Lung (tissue), 12 donors: Measurements from ENCODE around the gene ADM. TPM values are rescaled to one million over a fixed set of nuclear protein-coding genes. Genes with fewer than 3 reads are reported as not detected.

Experiments used
- ATAC-seq: fragments of 200-7000 bp; cut with Tn5 transposase; one replicate; pipeline ENCODE4 v1.9.1; 2020; ENCODE audit warnings: moderate number of reproducible peaks; ENCODE audit not compliant: insufficient read depth, low FRiP score
- DNase-seq, 3 donors: peaks; one replicate each; pipeline ENCODE4 v3.0.0-alpha.2; 2013 to 2017
- H3K27ac ChIP-seq, 2 donors: one replicate each; pipeline ENCODE4 v1.5.1; 2013; ENCODE audit warnings: mild to moderate bottlenecking in 2 of 2, moderate library complexity in 2 of 2, control low read depth in 1 of 2, inconsistent platforms in 1 of 2, low read depth in 1 of 2, low read length in 1 of 2
- H3K27me3 ChIP-seq, 3 donors: one replicate each; pipeline ENCODE4 v1.5.1; 2013; ENCODE audit warnings: low read length in 2 of 3; ENCODE audit not compliant: control insufficient read depth in 3 of 3, insufficient read depth in 3 of 3
- H3K36me3 ChIP-seq, 4 donors: one replicate each; pipeline ENCODE4 v1.5.1; 2013; ENCODE audit warnings: low read length in 4 of 4, mild to moderate bottlenecking in 1 of 4, moderate library complexity in 1 of 4; ENCODE audit not compliant: control insufficient read depth in 4 of 4, insufficient read depth in 4 of 4
- H3K4me1 ChIP-seq, 5 donors: one replicate each; pipeline ENCODE4 v1.5.1; 2013; ENCODE audit warnings: low read length in 5 of 5, mild to moderate bottlenecking in 2 of 5, moderate library complexity in 1 of 5; ENCODE audit not compliant: control insufficient read depth in 5 of 5, insufficient read depth in 5 of 5
- H3K4me3 ChIP-seq: one replicate; pipeline ENCODE4 v1.5.1; 2013; ENCODE audit warnings: mild to moderate bottlenecking, control low read depth, moderate library complexity
- H3K9ac ChIP-seq, 2 donors: one replicate each; pipeline ENCODE4 v1.5.1; 2013; ENCODE audit warnings: low read length in 2 of 2, control low read depth in 1 of 2; ENCODE audit not compliant: insufficient read depth in 1 of 2
- H3K9me3 ChIP-seq, 4 donors: one replicate each; pipeline ENCODE4 v1.5.1; 2013; ENCODE audit warnings: low read length in 3 of 4, mild to moderate bottlenecking in 1 of 4, moderate library complexity in 1 of 4; ENCODE audit not compliant: control insufficient read depth in 4 of 4, insufficient read depth in 3 of 4
- WGBS, 2 donors: extraction: QIAGEN DNeasy Blood & Tissue Kit; methylation state at CpG; one replicate each; pipeline ENCODE4 v1.1.7; 2013; 5-methylcytosine and 5-hydroxymethylcytosine counted together
- polyA plus RNA-seq, 2 donors: library from polyadenylated mRNA; stranded (reverse); fragments of 200-250 nt; gene quantifications; one replicate each; pipeline ENCODE4 v1.2.1, GENCODE V29; 2013
- total RNA-seq, 2 donors: library from RNA; depleted of rRNA in 1 of 2; stranded (reverse); fragments of >200 nt in 1 of 2; gene quantifications; one replicate each; pipeline ENCODE4 v1.2.1, GENCODE V29; 2014 to 2021
- TF ChIP-seq, protein P1 (sequence below): IDR thresholded peaks from 2 replicates; pipeline ENCODE4 v1.5.1; 2012; ENCODE audit warnings: mild to moderate bottlenecking; ENCODE audit errors: control extremely low read depth, extremely low read depth
- donor health status: control.
- donor health status: control.
- donor health status: Bipolar disorder and iron deficiency.
- donor health status: healthy.
- donor health status: DM: yes; HTN: yes; CAD: no.

The ADM gene
- total and polyA plus RNA-seq, 4 donors: 16.2 to 349 (median 44.7) TPM

DNA sequence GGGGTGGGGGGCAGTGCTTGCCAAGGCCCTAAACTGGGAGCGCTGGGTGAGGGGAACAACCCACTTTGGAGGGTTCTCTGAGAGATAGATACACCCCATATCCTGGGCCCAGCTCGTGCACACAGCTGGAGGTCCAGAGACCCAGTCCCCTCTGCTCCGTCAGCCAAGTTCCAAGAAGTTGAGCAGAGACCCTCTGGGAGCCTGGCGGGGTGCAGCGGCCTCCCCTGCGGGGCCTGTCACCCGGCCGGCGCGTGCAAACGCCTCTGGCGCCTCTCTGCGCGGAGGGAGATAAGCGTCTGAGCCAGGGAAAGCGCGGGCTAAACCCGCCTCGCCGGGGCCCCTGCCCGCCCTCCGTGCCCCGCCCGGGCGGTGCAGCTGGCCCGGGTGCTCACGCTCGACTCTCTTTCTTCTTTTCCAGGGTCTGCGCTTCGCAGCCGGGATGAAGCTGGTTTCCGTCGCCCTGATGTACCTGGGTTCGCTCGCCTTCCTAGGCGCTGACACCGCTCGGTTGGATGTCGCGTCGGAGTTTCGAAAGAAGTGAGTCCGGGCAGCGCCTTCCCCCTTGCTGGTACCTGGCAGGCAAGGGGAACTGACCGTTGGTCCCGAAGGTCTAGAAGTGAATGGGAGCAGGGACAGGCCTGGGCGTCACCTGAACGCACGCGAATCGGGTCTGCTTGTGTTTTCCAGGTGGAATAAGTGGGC is 540 bp downstream of the ADM start:
- H3K9ac ChIP-seq: peak overlapping the region in 1 of 2 donors; percentile 76
- H3K27ac ChIP-seq: peak overlapping the region; percentile 63 to 89
- peaks cover 0 to 14% (median 13%) of the 10 kb centered on the region in 3 donors for H3K27me3 ChIP-seq
- H3K4me3 ChIP-seq: peak overlapping the region; percentile 63
- DNase-seq (peak; percentile 57 to 62 (median 60)), ATAC-seq (no peak)
- TF ChIP-seq, protein P1, sequence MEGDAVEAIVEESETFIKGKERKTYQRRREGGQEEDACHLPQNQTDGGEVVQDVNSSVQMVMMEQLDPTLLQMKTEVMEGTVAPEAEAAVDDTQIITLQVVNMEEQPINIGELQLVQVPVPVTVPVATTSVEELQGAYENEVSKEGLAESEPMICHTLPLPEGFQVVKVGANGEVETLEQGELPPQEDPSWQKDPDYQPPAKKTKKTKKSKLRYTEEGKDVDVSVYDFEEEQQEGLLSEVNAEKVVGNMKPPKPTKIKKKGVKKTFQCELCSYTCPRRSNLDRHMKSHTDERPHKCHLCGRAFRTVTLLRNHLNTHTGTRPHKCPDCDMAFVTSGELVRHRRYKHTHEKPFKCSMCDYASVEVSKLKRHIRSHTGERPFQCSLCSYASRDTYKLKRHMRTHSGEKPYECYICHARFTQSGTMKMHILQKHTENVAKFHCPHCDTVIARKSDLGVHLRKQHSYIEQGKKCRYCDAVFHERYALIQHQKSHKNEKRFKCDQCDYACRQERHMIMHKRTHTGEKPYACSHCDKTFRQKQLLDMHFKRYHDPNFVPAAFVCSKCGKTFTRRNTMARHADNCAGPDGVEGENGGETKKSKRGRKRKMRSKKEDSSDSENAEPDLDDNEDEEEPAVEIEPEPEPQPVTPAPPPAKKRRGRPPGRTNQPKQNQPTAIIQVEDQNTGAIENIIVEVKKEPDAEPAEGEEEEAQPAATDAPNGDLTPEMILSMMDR: no peak
- H3K36me3 ChIP-seq: no peaks in the 10 kb centered on the region
- peaks cover 3 to 72% (median 11%) of the 10 kb centered on the region in 5 donors for H3K4me1 ChIP-seq
- WGBS, 2 donors: 1% methylated on average over 51 of the region's 51 CpGs
- H3K9me3 ChIP-seq: no peaks in the 10 kb centered on the region

DNA sequence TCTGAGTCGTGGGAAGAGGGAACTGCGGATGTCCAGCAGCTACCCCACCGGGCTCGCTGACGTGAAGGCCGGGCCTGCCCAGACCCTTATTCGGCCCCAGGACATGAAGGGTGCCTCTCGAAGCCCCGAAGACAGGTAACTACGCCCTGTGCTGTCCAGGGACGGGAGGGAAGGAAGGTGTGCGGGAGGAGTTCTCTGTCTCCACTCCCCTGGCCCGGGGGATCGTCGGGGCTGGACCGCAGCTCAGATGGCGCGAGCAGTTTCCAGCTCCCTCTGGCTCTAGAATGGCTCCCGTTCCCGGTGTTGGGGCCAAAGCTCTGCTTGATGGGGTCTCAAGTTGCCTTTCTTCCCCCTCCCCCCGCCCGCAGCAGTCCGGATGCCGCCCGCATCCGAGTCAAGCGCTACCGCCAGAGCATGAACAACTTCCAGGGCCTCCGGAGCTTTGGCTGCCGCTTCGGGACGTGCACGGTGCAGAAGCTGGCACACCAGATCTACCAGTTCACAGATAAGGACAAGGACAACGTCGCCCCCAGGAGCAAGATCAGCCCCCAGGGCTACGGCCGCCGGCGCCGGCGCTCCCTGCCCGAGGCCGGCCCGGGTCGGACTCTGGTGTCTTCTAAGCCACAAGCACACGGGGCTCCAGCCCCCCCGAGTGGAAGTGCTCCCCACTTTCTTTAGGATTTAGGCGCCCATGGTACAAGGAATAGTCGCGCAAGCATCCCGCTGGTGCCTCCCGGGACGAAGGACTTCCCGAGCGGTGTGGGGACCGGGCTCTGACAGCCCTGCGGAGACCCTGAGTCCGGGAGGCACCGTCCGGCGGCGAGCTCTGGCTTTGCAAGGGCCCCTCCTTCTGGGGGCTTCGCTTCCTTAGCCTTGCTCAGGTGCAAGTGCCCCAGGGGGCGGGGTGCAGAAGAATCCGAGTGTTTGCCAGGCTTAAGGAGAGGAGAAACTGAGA is 1.4 kb downstream of the ADM start:
- peak overlapping the region in 1 of 2 donors; percentile 76 for H3K9ac ChIP-seq
- peak overlapping the region; percentile 63 for H3K4me3 ChIP-seq
- peaks cover 0 to 14% (median 13%) of the 10 kb centered on the region in 3 donors for H3K27me3 ChIP-seq
- no peaks in the 10 kb centered on the region for H3K36me3 ChIP-seq
- 3% methylated on average over 59 to 65 of the region's 65 CpGs for WGBS, 2 donors
- DNase-seq: peak; percentile 56 to 57 (median 57)
- H3K4me1 ChIP-seq: peaks cover 3 to 71% (median 11%) of the 10 kb centered on the region in 5 donors
- no peak for ATAC-seq
- no peaks in the 10 kb centered on the region for H3K9me3 ChIP-seq
- peak overlapping the region; percentile 63 to 89 for H3K27ac ChIP-seq
- TF ChIP-seq, protein P1: no peak

DNA sequence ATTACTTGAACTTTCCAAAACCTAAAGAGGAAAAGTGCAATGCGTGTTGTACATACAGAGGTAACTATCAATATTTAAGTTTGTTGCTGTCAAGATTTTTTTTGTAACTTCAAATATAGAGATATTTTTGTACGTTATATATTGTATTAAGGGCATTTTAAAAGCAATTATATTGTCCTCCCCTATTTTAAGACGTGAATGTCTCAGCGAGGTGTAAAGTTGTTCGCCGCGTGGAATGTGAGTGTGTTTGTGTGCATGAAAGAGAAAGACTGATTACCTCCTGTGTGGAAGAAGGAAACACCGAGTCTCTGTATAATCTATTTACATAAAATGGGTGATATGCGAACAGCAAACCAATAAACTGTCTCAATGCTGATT is 2.1 kb downstream of the ADM start:
- H3K4me1 ChIP-seq: peaks cover 3 to 63% (median 8%) of the 10 kb centered on the region in 5 donors
- no peaks in the 10 kb centered on the region for H3K36me3 ChIP-seq
- peaks cover 0 to 14% (median 13%) of the 10 kb centered on the region in 3 donors for H3K27me3 ChIP-seq
- peak overlapping the region; percentile 27 to 89 for H3K27ac ChIP-seq
- no peak overlapping the region for H3K9ac ChIP-seq
- no peak for ATAC-seq
- TF ChIP-seq, protein P1: no peak
- 7 to 10% methylated on average over 9 of the region's 9 CpGs for WGBS, 2 donors
- no peaks in the 10 kb centered on the region for H3K9me3 ChIP-seq
- H3K4me3 ChIP-seq: peak overlapping the region; percentile 63
- peak in 1 of 3 donors; percentile 53 for DNase-seq
